ENCODE data around the gene GAS2. TPM values are rescaled to one million over a fixed set of nuclear protein-coding genes. Genes with fewer than 3 reads are reported as not detected.

Gene GAS2
- total and polyA plus RNA-seq, 2 donors (not counting 1 experiment from before 2014, with no cell fraction given) = 2.5 to 6.5 TPM

DNA sequence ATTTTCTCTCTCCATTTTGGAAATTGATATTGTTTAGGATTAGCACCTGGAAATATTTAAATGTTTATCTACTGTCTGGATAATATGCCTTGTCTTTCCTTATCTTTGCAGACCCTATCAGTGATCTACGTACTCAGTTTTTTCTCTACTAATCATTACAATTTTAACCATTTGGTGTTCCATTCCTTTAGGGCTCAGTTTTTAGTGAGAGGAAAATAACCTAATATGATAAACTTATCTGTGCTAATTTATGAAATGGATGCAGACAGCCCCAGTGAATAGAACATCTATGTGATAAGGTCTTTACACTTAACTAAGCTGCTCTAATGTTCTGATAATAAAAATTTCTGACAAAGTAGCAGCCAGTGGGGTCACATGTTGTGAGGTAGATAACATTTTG, 94.7 kb downstream of the GAS2 start:
- no peak overlapping the region for H3K4me3 ChIP-seq (ENCODE audit: control extremely low read depth in 1 of 5, extremely low read depth in 1 of 5, insufficient read depth in 1 of 5, low read depth in 2 of 5, low read length in 4 of 5)
- H3K4me2 ChIP-seq (replicated peaks; ENCODE audit: low read depth, low read length, poor library complexity, severe bottlenecking) = no peak overlapping the region
- Mint-ChIP-seq H3K9me3 (ENCODE audit: insufficient read depth) (no peaks in the 10 kb centered on the region), H3K4me3 (no peak overlapping the region), H3K27ac (no peak overlapping the region), H3K4me1 (no peaks in the 10 kb centered on the region), H3K27me3 (no peaks in the 10 kb centered on the region)
- H4K20me1 ChIP-seq (ENCODE audit: control insufficient read depth, insufficient read depth, low read length, poor library complexity, severe bottlenecking) = no peaks in the 10 kb centered on the region
- no peaks in the 10 kb centered on the region for H3K36me3 ChIP-seq (replicated peaks in 1 of 2; ENCODE audit: control extremely low read depth in 1 of 2, control insufficient read depth in 1 of 2, extremely low read depth in 1 of 2, insufficient read depth in 2 of 2, low read length in 1 of 2)
- no peaks in the 10 kb centered on the region for H3K4me1 ChIP-seq (ENCODE audit: control insufficient read depth in 2 of 2, insufficient read depth in 2 of 2, low read length in 2 of 2)
- TF ChIP-seq EZH2 (IDR thresholded peaks at IDR 0.05; ENCODE audit: borderline replicate concordance, insufficient read depth, low read depth, low read length, poor library complexity, severe bottlenecking) = no peak
- TF ChIP-seq, protein P1, sequence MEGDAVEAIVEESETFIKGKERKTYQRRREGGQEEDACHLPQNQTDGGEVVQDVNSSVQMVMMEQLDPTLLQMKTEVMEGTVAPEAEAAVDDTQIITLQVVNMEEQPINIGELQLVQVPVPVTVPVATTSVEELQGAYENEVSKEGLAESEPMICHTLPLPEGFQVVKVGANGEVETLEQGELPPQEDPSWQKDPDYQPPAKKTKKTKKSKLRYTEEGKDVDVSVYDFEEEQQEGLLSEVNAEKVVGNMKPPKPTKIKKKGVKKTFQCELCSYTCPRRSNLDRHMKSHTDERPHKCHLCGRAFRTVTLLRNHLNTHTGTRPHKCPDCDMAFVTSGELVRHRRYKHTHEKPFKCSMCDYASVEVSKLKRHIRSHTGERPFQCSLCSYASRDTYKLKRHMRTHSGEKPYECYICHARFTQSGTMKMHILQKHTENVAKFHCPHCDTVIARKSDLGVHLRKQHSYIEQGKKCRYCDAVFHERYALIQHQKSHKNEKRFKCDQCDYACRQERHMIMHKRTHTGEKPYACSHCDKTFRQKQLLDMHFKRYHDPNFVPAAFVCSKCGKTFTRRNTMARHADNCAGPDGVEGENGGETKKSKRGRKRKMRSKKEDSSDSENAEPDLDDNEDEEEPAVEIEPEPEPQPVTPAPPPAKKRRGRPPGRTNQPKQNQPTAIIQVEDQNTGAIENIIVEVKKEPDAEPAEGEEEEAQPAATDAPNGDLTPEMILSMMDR (IDR thresholded peaks at IDR 0.05) = no peak
- H2AFZ ChIP-seq (ENCODE audit: insufficient read depth, low read depth, low read length, poor library complexity, severe bottlenecking) = no peak overlapping the region
- CTCF ChIA-PET = no interaction called here
- POLR2A ChIA-PET = no interaction called here
- ATAC-seq (ENCODE audit: low read depth) (no peak), DNase-seq (no peak)
- WGBS (ENCODE audit: insufficient coverage) = no CpG with 5 or more reads among the region's 1 CpG
- H3K9me3 ChIP-seq (ENCODE audit: control extremely low read depth in 1 of 3, control insufficient read depth in 2 of 3, insufficient read depth in 1 of 3, low read length in 2 of 3) = no peaks in the 10 kb centered on the region
- H3K79me2 ChIP-seq (ENCODE audit: control insufficient read depth, insufficient read depth, low read length) = no peaks in the 10 kb centered on the region
- H3K9ac ChIP-seq (ENCODE audit: low read length) = no peak overlapping the region
- H3K27me3 ChIP-seq (replicated peaks in 1 of 4; ENCODE audit: control extremely low read depth in 1 of 4, control insufficient read depth in 3 of 4, insufficient read depth in 4 of 4, low read length in 3 of 4) = peaks cover 0 to 3% (median 0%) of the 10 kb centered on the region in 4 experiments
- intact Hi-C loops (cut with micrococcal nuclease) = no loop called here
- H3K27ac ChIP-seq (ENCODE audit: low read length in 2 of 2) = no peak overlapping the region

DNA sequence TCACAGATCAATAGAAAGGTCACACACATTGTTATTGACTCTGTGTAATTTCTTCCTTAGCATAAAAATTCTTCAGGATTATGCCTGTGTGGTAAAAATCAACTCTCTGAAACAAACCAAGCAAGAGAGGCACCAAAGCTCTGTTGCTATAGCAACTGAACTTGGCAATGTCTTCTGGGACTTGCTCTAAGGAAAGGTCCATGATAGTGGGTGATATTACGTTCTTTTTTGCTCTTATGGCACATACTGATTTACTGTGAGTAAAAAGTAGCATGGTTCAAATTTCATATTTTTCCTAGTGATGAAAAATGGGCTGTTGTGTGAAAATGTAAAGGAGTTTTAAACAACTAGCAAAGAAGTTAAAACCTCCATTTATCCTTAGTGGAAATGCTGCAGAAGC, 96.8 kb downstream of the GAS2 start:
- intact Hi-C loops (cut with micrococcal nuclease) = no loop called here
- H3K4me3 Mint-ChIP-seq = no peak overlapping the region
- H3K27ac Mint-ChIP-seq = no peak overlapping the region
- H3K9ac ChIP-seq (ENCODE audit: low read length) = no peak overlapping the region
- H3K4me1 Mint-ChIP-seq = no peaks in the 10 kb centered on the region
- no peaks in the 10 kb centered on the region for H3K36me3 ChIP-seq (replicated peaks in 1 of 2; ENCODE audit: control extremely low read depth in 1 of 2, control insufficient read depth in 1 of 2, extremely low read depth in 1 of 2, insufficient read depth in 2 of 2, low read length in 1 of 2)
- no peak overlapping the region for H3K4me3 ChIP-seq (ENCODE audit: control extremely low read depth in 1 of 5, extremely low read depth in 1 of 5, insufficient read depth in 1 of 5, low read depth in 2 of 5, low read length in 4 of 5)
- WGBS (ENCODE audit: insufficient coverage) = no CpG with 5 or more reads among the region's 1 CpG
- ATAC-seq (ENCODE audit: low read depth) = no peak
- no peaks in the 10 kb centered on the region for H3K9me3 ChIP-seq (ENCODE audit: control extremely low read depth in 1 of 3, control insufficient read depth in 2 of 3, insufficient read depth in 1 of 3, low read length in 2 of 3)
- ChIA-PET CTCF (no interaction called here), POLR2A (no interaction called here)
- no peak overlapping the region for H2AFZ ChIP-seq (ENCODE audit: insufficient read depth, low read depth, low read length, poor library complexity, severe bottlenecking)
- no peaks in the 10 kb centered on the region for H3K79me2 ChIP-seq (ENCODE audit: control insufficient read depth, insufficient read depth, low read length)
- no peaks in the 10 kb centered on the region for H3K27me3 Mint-ChIP-seq
- peaks cover 0 to 3% (median 0%) of the 10 kb centered on the region in 4 experiments for H3K27me3 ChIP-seq (replicated peaks in 1 of 4; ENCODE audit: control extremely low read depth in 1 of 4, control insufficient read depth in 3 of 4, insufficient read depth in 4 of 4, low read length in 3 of 4)
- H4K20me1 ChIP-seq (ENCODE audit: control insufficient read depth, insufficient read depth, low read length, poor library complexity, severe bottlenecking) = no peaks in the 10 kb centered on the region
- no peak for DNase-seq
- H3K4me2 ChIP-seq (replicated peaks; ENCODE audit: low read depth, low read length, poor library complexity, severe bottlenecking) = no peak overlapping the region
- no peak overlapping the region for H3K27ac ChIP-seq (ENCODE audit: low read length in 2 of 2)
- H3K4me1 ChIP-seq (ENCODE audit: control insufficient read depth in 2 of 2, insufficient read depth in 2 of 2, low read length in 2 of 2) = no peaks in the 10 kb centered on the region
- no peaks in the 10 kb centered on the region for H3K9me3 Mint-ChIP-seq (ENCODE audit: insufficient read depth)
- no peak for TF ChIP-seq EZH2 (IDR thresholded peaks at IDR 0.05; ENCODE audit: borderline replicate concordance, insufficient read depth, low read depth, low read length, poor library complexity, severe bottlenecking)
- TF ChIP-seq, protein P1 (IDR thresholded peaks at IDR 0.05) = no peak

All from B cell (primary cell).